RWPE2 (cell line): Measurements from ENCODE around the gene CEP41.

Source experiments
- ATAC-seq: fragments of 200-7000 bp; cut with Tn5 transposase; 3 replicates; pipeline ENCODE4 v1.9.1; 2021; ENCODE audit warnings: low read depth
- DNase-seq: peaks from one replicate; pipeline ENCODE4 v3.0.0-alpha.2; 2020; ENCODE audit warnings: low spot score
- H3K27ac ChIP-seq: fragments of 450-650 bp; 2 replicates; pipeline ENCODE4 v1.5.1; 2017; ENCODE audit warnings: mild to moderate bottlenecking; ENCODE audit not compliant: poor library complexity, severe bottlenecking
- H3K27me3 ChIP-seq: fragments of 250-450 bp; sonication (Bioruptor Pico); 2 replicates; pipeline ENCODE4 v1.5.1; 2021; ENCODE audit warnings: mild to moderate bottlenecking, moderate library complexity; ENCODE audit not compliant: insufficient read depth, poor library complexity, severe bottlenecking
- H3K36me3 ChIP-seq: fragments of 250-450 bp; sonication (Bioruptor Pico); 2 replicates; pipeline ENCODE4 v1.5.1; 2020; ENCODE audit warnings: low read depth, mild to moderate bottlenecking, moderate library complexity
- H3K4me1 ChIP-seq: fragments of 250-450 bp; sonication (Bioruptor Pico); 2 replicates; pipeline ENCODE4 v1.5.1; 2021; ENCODE audit warnings: mild to moderate bottlenecking, moderate library complexity; ENCODE audit not compliant: insufficient read depth, poor library complexity, severe bottlenecking
- H3K4me3 ChIP-seq: fragments of 250-450 bp; sonication (Bioruptor Pico); 2 replicates; pipeline ENCODE4 v1.5.1; 2021; ENCODE audit warnings: mild to moderate bottlenecking, moderate library complexity; ENCODE audit not compliant: severe bottlenecking
- H3K9me3 ChIP-seq: fragments of 250-450 bp; sonication (Bioruptor Pico); 2 replicates; pipeline ENCODE4 v1.5.1; 2021; ENCODE audit warnings: mild to moderate bottlenecking, moderate library complexity; ENCODE audit not compliant: severe bottlenecking
- CTCF ChIP-seq: fragments of 450-650 bp; IDR thresholded peaks from one replicate; pipeline ENCODE4 v1.5.1; 2017; ENCODE audit warnings: mild to moderate bottlenecking, moderate library complexity; ENCODE audit not compliant: poor library complexity, severe bottlenecking

CEP41 gene

GRCh38 chr7:130356121-130356875 is 84.5 kb downstream of the CEP41 start:
- Histone ChIP-seq H3K4me3 (no peak overlapping the region), H3K36me3 (no peaks in the 10 kb centered on the region), H3K27ac (peak overlapping the region; percentile 98), H3K4me1 (peaks cover 35% of the 10 kb centered on the region), H3K9me3 (peaks cover 9% of the 10 kb centered on the region), H3K27me3 (no peaks in the 10 kb centered on the region)
- DNase-seq, result peak; percentile 88
- TF ChIP-seq CTCF, result no peak
- peak; percentile 94 for ATAC-seq

GRCh38 chr7:130353196-130353595 is 87.6 kb downstream of the CEP41 start:
- no peak overlapping the region for H3K4me3 ChIP-seq
- no peaks in the 10 kb centered on the region for H3K27me3 ChIP-seq
- DNase-seq, result no peak
- peaks cover 35% of the 10 kb centered on the region for H3K4me1 ChIP-seq
- TF ChIP-seq CTCF, result no peak
- ATAC-seq, result no peak
- peak overlapping the region; percentile 51 for H3K27ac ChIP-seq
- no peaks in the 10 kb centered on the region for H3K36me3 ChIP-seq
- no peaks in the 10 kb centered on the region for H3K9me3 ChIP-seq

- no peaks in the 10 kb centered on the region for H3K9me3 ChIP-seq
- peaks cover 33% of the 10 kb centered on the region for H3K4me1 ChIP-seq
- no peaks in the 10 kb centered on the region for H3K27me3 ChIP-seq
- H3K27ac ChIP-seq, result peak overlapping the region; percentile 51
- no peak for TF ChIP-seq CTCF
- H3K4me3 ChIP-seq, result no peak overlapping the region
- ATAC-seq (no peak), DNase-seq (no peak)
- no peaks in the 10 kb centered on the region for H3K36me3 ChIP-seq
Observed at GRCh38 chr7:130352194-130353074, 88.4 kb downstream of the CEP41 start.

GRCh38 chr7:130351791-130352090 is 89.1 kb downstream of the CEP41 start:
- Histone ChIP-seq H3K4me3 (no peak overlapping the region), H3K36me3 (no peaks in the 10 kb centered on the region)
- ATAC-seq, result no peak

More at GRCh38 chr7:130351791-130352090, 89.1 kb downstream of the CEP41 start:
- Histone ChIP-seq H3K27me3 (no peaks in the 10 kb centered on the region), H3K9me3 (no peaks in the 10 kb centered on the region), H3K27ac (no peak overlapping the region), H3K4me1 (peaks cover 26% of the 10 kb centered on the region)
- DNase-seq, result no peak
- no peak for TF ChIP-seq CTCF
